ENCODE measurements around the gene TFDP2. TPM values are rescaled to one million over a fixed set of nuclear protein-coding genes. Genes with fewer than 3 reads are reported as not detected.

Gene TFDP2
- total and polyA plus RNA-seq, 10 donors = 4.1 to 40.5 (median 27.9) TPM

DNA sequence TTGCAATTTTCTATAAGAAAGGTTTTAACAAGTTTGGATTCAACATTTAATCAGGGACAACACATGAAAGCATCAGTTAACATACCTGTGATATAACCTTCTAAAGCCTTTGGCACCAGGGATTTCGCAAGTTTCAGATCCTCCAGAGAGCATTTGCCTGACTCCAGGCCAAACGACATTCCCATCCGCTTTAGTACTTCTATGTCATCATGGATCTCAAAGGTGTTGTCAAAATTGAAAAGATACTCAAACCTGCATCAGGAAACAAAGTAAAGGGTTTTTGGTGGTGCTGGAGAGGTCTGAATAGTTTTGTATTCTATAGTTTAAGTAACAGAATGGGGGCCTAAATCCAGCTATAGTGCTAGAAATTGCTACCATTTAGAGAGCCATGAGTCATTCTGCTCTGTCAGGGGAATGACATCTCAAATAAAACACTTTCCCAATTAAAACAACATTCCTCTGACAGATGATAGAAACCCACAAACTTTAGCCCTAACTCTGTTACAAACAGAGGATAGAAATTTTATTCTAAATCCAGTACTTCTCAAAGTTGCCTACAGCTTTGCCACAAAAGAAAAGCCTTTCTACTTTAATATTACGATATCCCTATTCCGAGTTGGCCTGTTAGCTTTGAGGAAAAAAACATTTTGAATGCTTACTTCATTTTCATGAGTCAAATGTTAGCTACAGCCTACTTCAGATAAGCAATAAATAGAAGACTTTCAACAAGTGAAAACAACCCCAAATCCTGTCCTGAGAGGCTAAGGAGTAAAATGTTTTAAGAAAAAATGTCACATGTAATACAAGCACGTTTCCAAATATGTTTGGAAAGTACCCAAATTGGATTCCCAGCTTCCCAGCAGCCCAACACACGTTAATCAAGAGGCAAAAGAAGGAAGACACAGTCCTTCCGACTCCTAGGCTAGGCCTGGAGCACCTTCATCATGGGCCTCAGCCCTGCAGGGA lies 189.5 kb downstream of the TFDP2 start:
- TF ChIP-seq CTCF (IDR thresholded peaks at IDR 0.05 in 8 of 11, conservative IDR thresholded peaks at IDR 0.05 in 3 of 11) (no peak), POLR2A (IDR thresholded peaks at IDR 0.05) (no peak), POLR2AphosphoS5 (IDR thresholded peaks at IDR 0.05) (no peak)
- WGBS, 5 donors = 80 to 87% (median 85%) methylated on average over 8 of the region's 8 CpGs
- Histone ChIP-seq H3K27me3 (replicated peaks in 1 of 7) (no peaks in the 10 kb centered on the region), H3K4me3 (no peak overlapping the region), H3K4me1 (peaks cover 0 to 4% (median 0%) of the 10 kb centered on the region in 6 donors), H3K9me3 (no peaks in the 10 kb centered on the region), H3K27ac (peak overlapping the region in 1 of 8 donors; percentile 32), H3K36me3 (peaks cover 0 to 90% (median 16%) of the 10 kb centered on the region in 6 donors)
- DNase-seq = no peak
- intact Hi-C loops (cut with DNase I; ENCODE audit: low total_unique reads) = loop anchor here (10.0 kb wide), 1 partner anchor 325 kb away; no protein-coding TSS in a partner anchor

- H3K27ac ChIP-seq = no peak overlapping the region
- peaks cover 0 to 4% (median 0%) of the 10 kb centered on the region in 6 donors for H3K4me1 ChIP-seq
- peaks cover 0 to 78% (median 25%) of the 10 kb centered on the region in 6 donors for H3K36me3 ChIP-seq
Observed at GRCh38 chr3:141955175-141955574, 194.2 kb downstream of the TFDP2 start.

GRCh38 chr3:141952611-141953010 lies 196.7 kb downstream of the TFDP2 start:
- WGBS, 5 donors = 93 to 95% (median 94%) methylated on average over 2 of the region's 2 CpGs
- H3K27ac ChIP-seq = no peak overlapping the region
- intact Hi-C loops (cut with DNase I; ENCODE audit: low total_unique reads) = no loop called here
- no peaks in the 10 kb centered on the region for H3K27me3 ChIP-seq (replicated peaks in 1 of 7)
- TF ChIP-seq POLR2A (IDR thresholded peaks at IDR 0.05) (no peak), CTCF (IDR thresholded peaks at IDR 0.05 in 8 of 11, conservative IDR thresholded peaks at IDR 0.05 in 3 of 11) (no peak), POLR2AphosphoS5 (IDR thresholded peaks at IDR 0.05) (no peak)
- no peak for DNase-seq
- peaks cover 0 to 69% (median 16%) of the 10 kb centered on the region in 6 donors for H3K36me3 ChIP-seq
- no peak overlapping the region for H3K4me3 ChIP-seq
- H3K9me3 ChIP-seq = no peaks in the 10 kb centered on the region
- H3K4me1 ChIP-seq = no peaks in the 10 kb centered on the region

More at GRCh38 chr3:141955175-141955574, 194.2 kb downstream of the TFDP2 start:
- no peaks in the 10 kb centered on the region for H3K27me3 ChIP-seq (replicated peaks in 1 of 7)
- no peaks in the 10 kb centered on the region for H3K9me3 ChIP-seq
- 65 to 77% (median 71%) methylated on average over 6 of the region's 6 CpGs for WGBS, 5 donors
- H3K4me3 ChIP-seq = no peak overlapping the region
- intact Hi-C loops (cut with DNase I; ENCODE audit: low total_unique reads) = no loop called here
- DNase-seq = no peak
- no peak for TF ChIP-seq POLR2A (IDR thresholded peaks at IDR 0.05)
- no peak for TF ChIP-seq POLR2AphosphoS5 (IDR thresholded peaks at IDR 0.05)
- TF ChIP-seq CTCF (IDR thresholded peaks at IDR 0.05 in 8 of 11, conservative IDR thresholded peaks at IDR 0.05 in 3 of 11) = no peak
